WTC11 (cell line): ENCODE results near the gene ZFAND6. TPM values are rescaled to one million over a fixed set of nuclear protein-coding genes. Genes with fewer than 3 reads are reported as not detected.

ENCODE experiments used
- ATAC-seq: fragments of 200-7000 bp; cut with Tn5 transposase; 2 replicates; pipeline ENCODE4 v1.10.0; 2021; ENCODE audit warnings: mild to moderate bottlenecking, moderate library complexity
- CTCF ChIA-PET: fragments of 300-600 bp; sonication (Branson Sonifier 250); formaldehyde crosslinking; loops from one replicate; lab custom pipeline; 2021; ENCODE audit warnings: antibody characterized with exemption; lab: Charles Lee
- POLR2A ChIA-PET: fragments of 350-600 bp; sonication (Branson Sonifier 250); formaldehyde crosslinking; loops from one replicate; lab custom pipeline; 2021; ENCODE audit warnings: antibody characterized with exemption; lab: Charles Lee
- DNase-seq: peaks from one replicate; pipeline ENCODE4 v3.0.0; 2021; ENCODE audit warnings: low spot score
- H3K27ac Mint-ChIP-seq: 2 replicates; pipeline ENCODE4 v1.8.0; 2021; ENCODE audit warnings: mixed read lengths
- H3K27me3 Mint-ChIP-seq: 2 replicates; pipeline ENCODE4 v1.8.0; 2021; ENCODE audit warnings: low read depth, mild to moderate bottlenecking, moderate library complexity, mixed read lengths
- H3K36me3 Mint-ChIP-seq: 2 replicates; pipeline ENCODE4 v1.8.0; 2021; ENCODE audit warnings: mixed read lengths
- H3K4me1 Mint-ChIP-seq: 2 replicates; pipeline ENCODE4 v1.8.0; 2022; ENCODE audit warnings: mixed read lengths
- H3K4me3 Mint-ChIP-seq: 2 replicates; pipeline ENCODE4 v1.8.0; 2021; ENCODE audit warnings: mild to moderate bottlenecking, moderate library complexity, mixed read lengths
- H3K9me3 Mint-ChIP-seq: 2 replicates; pipeline ENCODE4 v1.8.0; 2021; ENCODE audit warnings: mixed read lengths
- ARID4B ChIP-seq: sonication (generic); formaldehyde crosslinking; IDR thresholded peaks from 2 replicates; pipeline ENCODE4 v1.8.0; 2023; ENCODE audit warnings: missing genetic modification reagents, mild to moderate bottlenecking, borderline replicate concordance
- E2F5 ChIP-seq: sonication (generic); formaldehyde crosslinking; IDR thresholded peaks from 2 replicates; pipeline ENCODE4 v1.8.1; 2022; ENCODE audit warnings: mild to moderate bottlenecking, moderate library complexity, missing genetic modification reagents
- MLX ChIP-seq: sonication (generic); formaldehyde crosslinking; IDR thresholded peaks from 2 replicates; pipeline ENCODE4 v1.8.1; 2023; ENCODE audit warnings: mild to moderate bottlenecking, missing genetic modification reagents, moderate library complexity
- NR3C1 ChIP-seq: sonication (generic); formaldehyde crosslinking; conservative IDR thresholded peaks from 2 replicates; pipeline ENCODE4 v1.8.1; 2023; ENCODE audit warnings: low read depth, mild to moderate bottlenecking, missing genetic modification reagents
- PRDM15 ChIP-seq: sonication (generic); formaldehyde crosslinking; IDR thresholded peaks from 2 replicates; pipeline ENCODE4 v1.8.0; 2022; ENCODE audit warnings: missing genetic modification reagents
- PREB ChIP-seq: sonication (generic); formaldehyde crosslinking; IDR thresholded peaks from 2 replicates; pipeline ENCODE4 v1.8.1; 2022; ENCODE audit warnings: mild to moderate bottlenecking, missing genetic modification reagents, moderate library complexity, borderline replicate concordance
- SMAD4 ChIP-seq: sonication (generic); formaldehyde crosslinking; IDR thresholded peaks from 2 replicates; pipeline ENCODE4 v1.8.0; 2022; ENCODE audit warnings: mild to moderate bottlenecking, missing genetic modification reagents
- SP1 ChIP-seq: sonication (generic); formaldehyde crosslinking; conservative IDR thresholded peaks from 2 replicates; pipeline ENCODE4 v1.8.1; 2022; ENCODE audit warnings: missing genetic modification reagents
- TEAD1 ChIP-seq: sonication (generic); formaldehyde crosslinking; IDR thresholded peaks from 2 replicates; pipeline ENCODE4 v1.8.0; 2022; ENCODE audit warnings: mild to moderate bottlenecking, missing genetic modification reagents
- ZNF281 ChIP-seq: sonication (generic); formaldehyde crosslinking; IDR thresholded peaks from 2 replicates; pipeline ENCODE4 v1.8.0; 2023; ENCODE audit warnings: mild to moderate bottlenecking, missing genetic modification reagents
- total RNA-seq: library from RNA; stranded (reverse); gene quantifications from 3 replicates; pipeline ENCODE4 v1.2.3, GENCODE V29; 2021

ZFAND6 gene
- total RNA-seq, 1 experiment from 2014 or later, result 114 TPM

GRCh38 chr15:80152896-80153876 lies 93.7 kb downstream of the ZFAND6 start, which contains the start of gene FAH:
FAH (plus strand) TSS chr15:80152999; CDS start chr15:80153055, 56 bp downstream.
- Mint-ChIP-seq H3K27me3 (peaks cover 10% of the 10 kb centered on the region), H3K4me1 (peaks cover 30% of the 10 kb centered on the region), H3K9me3 (no peaks in the 10 kb centered on the region), H3K4me3 (peak within 1 kb of the TSS; percentile 85), H3K36me3 (no peaks in the 10 kb centered on the region), H3K27ac (peak within 1 kb of the TSS; percentile 74; the same call in 1 of the 2 replicates)
- ATAC-seq (peak; percentile 75), DNase-seq (no peak)
- ChIA-PET CTCF (interaction anchor here (0.6 to 2.4 kb wide), 6 partner anchors 20 to 304 kb away, joined by 3 to 11 read pairs (median 4); no protein-coding TSS in a partner anchor), POLR2A (interaction anchor here (1.4 to 3.0 kb wide), 2 partner anchors 39 to 93 kb away, joined by 3 to 17 read pairs; partner anchors contain the start of gene ZFAND6)
- TF ChIP-seq PRDM15 (CRISPR knock-in tag), result peak; percentile 93
- no peak for TF ChIP-seq NR3C1 (CRISPR knock-in tag)
- peak; percentile 51; the same call in 1 of the 2 replicates for TF ChIP-seq ARID4B
- TF ChIP-seq E2F5 (CRISPR knock-in tag), result no peak
- 0 out of 2 replicates have a peak, but pooled peaks have one; percentile 20 for TF ChIP-seq ZNF281 (CRISPR knock-in tag)
- TF ChIP-seq TEAD1 (CRISPR knock-in tag), result peak; percentile 78; the same call in 1 of the 2 replicates
- peak; percentile 86 for TF ChIP-seq SP1 (CRISPR knock-in tag)
- TF ChIP-seq SMAD4, result no peak

- Mint-ChIP-seq H3K4me1 (peaks cover 30% of the 10 kb centered on the region), H3K27me3 (peaks cover 10% of the 10 kb centered on the region), H3K9me3 (no peaks in the 10 kb centered on the region), H3K27ac (no peak overlapping the region), H3K36me3 (no peaks in the 10 kb centered on the region)
- DNase-seq, result no peak
- CTCF ChIA-PET, result interaction anchor here (0.8 to 2.4 kb wide), 4 partner anchors 20 to 93 kb away, joined by 3 to 11 read pairs (median 4); no protein-coding TSS in a partner anchor
- no peak for ATAC-seq
- POLR2A ChIA-PET, result interaction anchor here (3.0 kb wide), 1 partner anchor 94 kb away, joined by 17 read pairs; the partner anchor contains the start of gene ZFAND6
- TF ChIP-seq MLX (no peak), E2F5 (CRISPR knock-in tag) (no peak), PREB (CRISPR knock-in tag) (no peak)
- TF ChIP-seq, all 79 proteins: peak for 0
- H3K4me3 Mint-ChIP-seq, result peak overlapping the region; percentile 85
Measured at GRCh38 chr15:80153900-80154299, 94.4 kb downstream of the ZFAND6 start.
